T-helper 2 cell treated with Interferon-gamma antibody and Interleukin-4, amounts not matched to agents 5 μg/mL and 100 μg/mL, for 36 hours (primary cell): ENCODE data around the gene DNAJB2.
"Not testable (repeated sequence)": the region's sequence is repeated elsewhere in the genome, so short reads cannot be mapped to it uniquely, and the experiment has no call there.

Source experiments
- DNase-seq: peaks from one replicate; pipeline ENCODE4 v3.0.0; 2021; ENCODE audit warnings: low spot score
- H3K27ac Mint-ChIP-seq: one replicate; pipeline ENCODE4 v1.8.0; 2021; ENCODE audit warnings: mild to moderate bottlenecking, mixed read lengths
- H3K27me3 Mint-ChIP-seq: one replicate; pipeline ENCODE4 v1.8.0; 2021; ENCODE audit warnings: low read depth, mixed read lengths
- H3K36me3 Mint-ChIP-seq: one replicate; pipeline ENCODE4 v1.8.0; 2021; ENCODE audit warnings: low read depth, mixed read lengths
- H3K4me1 Mint-ChIP-seq: one replicate; pipeline ENCODE4 v1.8.0; 2021; ENCODE audit warnings: low read depth, mixed read lengths
- H3K4me3 Mint-ChIP-seq: one replicate; pipeline ENCODE4 v1.8.0; 2022; ENCODE audit warnings: mild to moderate bottlenecking, moderate library complexity, mixed read lengths
- H3K9me3 Mint-ChIP-seq: one replicate; pipeline ENCODE4 v1.8.0; 2021; ENCODE audit warnings: mixed read lengths

The DNAJB2 gene

GRCh38 chr2:219285373-219285735, 6.2 kb downstream of the DNAJB2 start:
- no peak for DNase-seq
- H3K4me3 Mint-ChIP-seq: no peak overlapping the region
- H3K4me1 Mint-ChIP-seq: peaks cover 4% of the 10 kb centered on the region
- H3K27ac Mint-ChIP-seq: no peak overlapping the region
- H3K36me3 Mint-ChIP-seq: peaks cover 17% of the 10 kb centered on the region
- no peaks in the 10 kb centered on the region for H3K27me3 Mint-ChIP-seq
- no peaks in the 10 kb centered on the region for H3K9me3 Mint-ChIP-seq

GRCh38 chr2:219285894-219286425, 6.8 kb downstream of the DNAJB2 start:
- no peak for DNase-seq
- H3K36me3 Mint-ChIP-seq: peaks cover 17% of the 10 kb centered on the region
- H3K4me1 Mint-ChIP-seq: no peaks in the 10 kb centered on the region
- H3K27me3 Mint-ChIP-seq: no peaks in the 10 kb centered on the region
- H3K9me3 Mint-ChIP-seq: no peaks in the 10 kb centered on the region
- H3K27ac Mint-ChIP-seq: no peak overlapping the region
- no peak overlapping the region for H3K4me3 Mint-ChIP-seq

DNA sequence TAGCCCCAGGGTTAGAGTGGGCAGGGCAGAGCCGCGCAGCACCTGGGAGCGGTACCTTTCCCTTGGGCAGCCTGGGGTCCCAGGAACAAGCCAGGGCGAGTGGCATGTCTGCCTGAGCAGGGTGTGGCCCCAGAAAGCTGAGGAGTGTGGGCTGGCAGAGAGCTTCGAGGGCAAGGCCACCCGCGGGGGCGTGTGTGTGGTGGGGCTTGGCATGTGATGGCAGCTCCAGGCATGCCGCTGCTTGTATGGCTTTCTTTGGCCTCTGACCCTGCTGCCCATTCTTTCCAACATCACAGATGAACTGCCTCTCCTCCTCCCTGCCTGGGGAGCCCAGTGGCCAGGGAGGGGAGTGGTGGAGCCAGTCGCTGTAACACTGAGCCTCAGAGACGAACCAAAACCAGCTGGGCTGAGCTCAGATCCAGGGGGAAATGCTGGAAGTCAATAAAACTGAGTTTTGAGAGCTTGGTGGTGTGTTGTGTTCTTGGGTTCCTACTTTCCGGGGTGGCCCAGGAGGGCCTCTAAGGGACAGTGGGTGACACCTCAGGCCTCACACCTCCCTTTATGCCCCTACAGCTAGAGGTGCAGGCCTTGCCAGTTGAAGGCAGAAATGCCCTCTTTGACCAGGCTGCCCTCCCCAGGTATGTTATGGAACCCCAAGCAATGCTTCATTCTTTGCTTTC, 7.4 kb downstream of the DNAJB2 start:
- Mint-ChIP-seq H3K4me3 (no peak overlapping the region), H3K27me3 (no peaks in the 10 kb centered on the region), H3K36me3 (peaks cover 15% of the 10 kb centered on the region), H3K9me3 (no peaks in the 10 kb centered on the region), H3K4me1 (no peaks in the 10 kb centered on the region), H3K27ac (no peak overlapping the region)
- DNase-seq: no peak

GRCh38 chr2:219287116-219287440, 7.9 kb downstream of the DNAJB2 start:
- not testable (repeated sequence) for H3K4me1 Mint-ChIP-seq, H3K4me3 Mint-ChIP-seq, DNase-seq, H3K9me3 Mint-ChIP-seq, H3K27me3 Mint-ChIP-seq, H3K27ac Mint-ChIP-seq
- peaks cover 15% of the 10 kb centered on the region for H3K36me3 Mint-ChIP-seq

GRCh38 chr2:219287580-219288265, 8.6 kb downstream of the DNAJB2 start:
- Mint-ChIP-seq H3K9me3 (no peaks in the 10 kb centered on the region), H3K27ac (no peak overlapping the region), H3K27me3 (no peaks in the 10 kb centered on the region), H3K4me3 (no peak overlapping the region), H3K36me3 (peaks cover 15% of the 10 kb centered on the region), H3K4me1 (no peaks in the 10 kb centered on the region)
- DNase-seq: no peak

- DNase-seq: no peak
- no peaks in the 10 kb centered on the region for H3K27me3 Mint-ChIP-seq
- H3K4me3 Mint-ChIP-seq: no peak overlapping the region
- H3K36me3 Mint-ChIP-seq: peaks cover 5% of the 10 kb centered on the region
- H3K9me3 Mint-ChIP-seq: no peaks in the 10 kb centered on the region
- no peak overlapping the region for H3K27ac Mint-ChIP-seq
- peaks cover 3% of the 10 kb centered on the region for H3K4me1 Mint-ChIP-seq
Measured at GRCh38 chr2:219289195-219289536, 10.0 kb downstream of the DNAJB2 start.

GRCh38 chr2:219289537-219290361, 10.6 kb downstream of the DNAJB2 start:
- Mint-ChIP-seq H3K36me3 (peaks cover 5% of the 10 kb centered on the region), H3K4me3 (no peak overlapping the region), H3K27ac (no peak overlapping the region), H3K4me1 (peaks cover 6% of the 10 kb centered on the region), H3K9me3 (no peaks in the 10 kb centered on the region), H3K27me3 (no peaks in the 10 kb centered on the region)
- DNase-seq: no peak

DNA sequence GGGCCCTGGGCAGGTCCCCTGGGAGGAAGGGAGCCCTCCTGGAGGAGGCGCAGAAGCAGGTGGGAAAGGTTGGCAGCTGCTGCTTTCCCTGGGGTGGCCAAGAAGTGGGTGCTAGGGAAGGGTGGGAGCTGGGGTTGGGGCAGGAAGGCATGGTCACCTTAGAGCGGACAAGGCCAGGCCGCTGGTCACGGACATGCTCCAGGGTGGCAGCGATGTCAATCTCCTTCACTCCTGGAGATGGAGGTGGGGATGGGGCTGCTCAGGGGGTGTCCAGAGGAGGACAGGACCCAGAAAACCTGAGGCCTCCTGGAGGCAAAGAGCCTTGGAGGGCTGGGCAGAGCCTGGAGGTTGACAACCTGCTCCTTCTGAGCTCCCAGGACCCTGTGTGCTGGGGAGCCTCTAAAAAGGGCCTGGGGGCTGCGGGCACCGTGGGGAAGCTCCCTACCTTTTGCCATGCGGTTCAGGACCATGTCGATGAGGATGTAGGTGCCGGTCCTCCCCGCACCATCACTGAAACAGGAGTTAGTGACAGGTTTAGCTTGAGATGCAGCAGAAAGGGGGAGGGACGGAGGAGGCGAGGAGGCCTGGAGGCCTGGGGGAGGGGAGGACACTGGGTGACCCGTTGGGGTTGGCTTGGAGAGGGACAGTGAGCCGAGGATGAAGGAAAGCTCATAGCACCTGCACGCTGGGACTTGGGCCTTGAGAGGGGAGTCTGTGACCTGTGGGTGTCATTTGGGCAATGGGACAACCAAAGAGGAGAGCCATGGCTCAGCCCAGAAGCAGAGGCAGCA, 11.4 kb downstream of the DNAJB2 start:
- Mint-ChIP-seq H3K4me1 (peaks cover 9% of the 10 kb centered on the region), H3K9me3 (no peaks in the 10 kb centered on the region), H3K36me3 (peaks cover 2% of the 10 kb centered on the region), H3K27ac (no peak overlapping the region), H3K4me3 (no peak overlapping the region), H3K27me3 (peaks cover under 1% of the 10 kb centered on the region)
- DNase-seq: no peak

DNA sequence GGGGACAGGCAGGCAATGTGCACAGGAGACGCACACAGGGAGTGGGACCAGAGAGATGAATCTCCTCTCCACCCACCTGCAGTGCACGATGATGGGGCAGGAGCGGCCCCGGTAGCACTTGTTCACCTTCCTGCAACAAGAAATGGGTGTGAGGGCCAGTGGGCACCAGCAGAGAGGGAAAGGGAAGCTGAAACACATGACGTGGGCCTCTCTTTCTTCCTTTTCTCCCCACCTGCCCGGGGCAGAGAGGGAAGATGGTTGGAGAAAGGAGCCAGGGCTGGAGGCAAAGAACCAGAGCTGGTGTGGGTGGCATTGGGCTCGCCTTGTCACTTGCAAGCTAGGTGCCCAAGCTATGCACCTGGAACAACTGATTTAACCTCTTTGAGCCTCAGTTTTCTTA, 12.2 kb downstream of the DNAJB2 start:
- no peak overlapping the region for H3K27ac Mint-ChIP-seq
- H3K4me3 Mint-ChIP-seq: no peak overlapping the region
- peaks cover 9% of the 10 kb centered on the region for H3K4me1 Mint-ChIP-seq
- H3K27me3 Mint-ChIP-seq: peaks cover 3% of the 10 kb centered on the region
- no peaks in the 10 kb centered on the region for H3K36me3 Mint-ChIP-seq
- H3K9me3 Mint-ChIP-seq: no peaks in the 10 kb centered on the region
- no peak for DNase-seq

- peaks cover 9% of the 10 kb centered on the region for H3K4me1 Mint-ChIP-seq
Measured at GRCh38 chr2:219291910-219292490, 12.8 kb downstream of the DNAJB2 start.

GRCh38 chr2:219292616-219293015, 13.4 kb downstream of the DNAJB2 start:
- Mint-ChIP-seq H3K27ac (no peak overlapping the region), H3K4me1 (peaks cover 9% of the 10 kb centered on the region), H3K4me3 (no peak overlapping the region), H3K27me3 (peaks cover 5% of the 10 kb centered on the region), H3K36me3 (no peaks in the 10 kb centered on the region), H3K9me3 (no peaks in the 10 kb centered on the region)
- no peak for DNase-seq

More at GRCh38 chr2:219291910-219292490, 12.8 kb downstream of the DNAJB2 start:
- Mint-ChIP-seq H3K36me3 (no peaks in the 10 kb centered on the region), H3K9me3 (no peaks in the 10 kb centered on the region), H3K27ac (no peak overlapping the region), H3K27me3 (peaks cover 4% of the 10 kb centered on the region), H3K4me3 (no peak overlapping the region)
- DNase-seq: no peak

DNA sequence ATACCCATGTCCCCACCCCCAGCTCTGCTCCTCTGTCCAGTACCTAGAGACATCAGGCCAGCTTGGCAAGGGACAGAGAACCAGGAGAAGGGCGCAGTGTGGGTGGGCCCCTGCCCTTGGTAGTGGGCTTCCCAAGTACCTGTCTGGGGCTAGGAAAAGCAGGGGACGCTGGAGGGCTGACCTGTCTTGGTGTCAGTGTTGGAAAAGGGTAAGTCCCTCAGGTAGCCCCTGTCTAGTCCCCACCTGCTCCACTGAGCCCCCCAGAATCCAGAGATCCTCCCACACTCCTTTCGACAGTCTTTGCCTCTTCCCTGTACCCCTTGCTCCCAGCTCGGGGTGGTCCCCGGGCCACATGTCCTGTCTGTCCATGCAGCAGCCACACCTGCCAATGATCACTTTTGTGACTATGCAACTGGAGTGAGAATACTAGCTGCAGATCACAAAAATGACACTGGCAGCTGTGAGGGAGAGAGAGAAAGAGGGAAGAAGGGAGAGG, 14.6 kb downstream of the DNAJB2 start:
- no peak for DNase-seq
- Mint-ChIP-seq H3K9me3 (no peaks in the 10 kb centered on the region), H3K4me1 (peaks cover 11% of the 10 kb centered on the region), H3K4me3 (peak overlapping the region; percentile 81), H3K27ac (peak overlapping the region; percentile 86), H3K27me3 (peaks cover 6% of the 10 kb centered on the region), H3K36me3 (no peaks in the 10 kb centered on the region)
